WTC11 (cell line): ENCODE data around the gene MPHOSPH6. TPM values are rescaled to one million over a fixed set of nuclear protein-coding genes. Genes with fewer than 3 reads are reported as not detected.

Experiments
- ATAC-seq: fragments of 200-7000 bp; cut with Tn5 transposase; 2 replicates; pipeline ENCODE4 v1.10.0; 2021; ENCODE audit warnings: mild to moderate bottlenecking, moderate library complexity
- CTCF ChIA-PET: fragments of 300-600 bp; sonication (Branson Sonifier 250); formaldehyde crosslinking; loops from one replicate; lab custom pipeline; 2021; ENCODE audit warnings: antibody characterized with exemption; lab: Charles Lee
- POLR2A ChIA-PET: fragments of 350-600 bp; sonication (Branson Sonifier 250); formaldehyde crosslinking; loops from one replicate; lab custom pipeline; 2021; ENCODE audit warnings: antibody characterized with exemption; lab: Charles Lee
- DNase-seq: peaks from one replicate; pipeline ENCODE4 v3.0.0; 2021; ENCODE audit warnings: low spot score
- H3K27ac Mint-ChIP-seq: 2 replicates; pipeline ENCODE4 v1.8.0; 2021; ENCODE audit warnings: mixed read lengths
- H3K27me3 Mint-ChIP-seq: 2 replicates; pipeline ENCODE4 v1.8.0; 2021; ENCODE audit warnings: low read depth, mild to moderate bottlenecking, moderate library complexity, mixed read lengths
- H3K36me3 Mint-ChIP-seq: 2 replicates; pipeline ENCODE4 v1.8.0; 2021; ENCODE audit warnings: mixed read lengths
- H3K4me1 Mint-ChIP-seq: 2 replicates; pipeline ENCODE4 v1.8.0; 2022; ENCODE audit warnings: mixed read lengths
- H3K4me3 Mint-ChIP-seq: 2 replicates; pipeline ENCODE4 v1.8.0; 2021; ENCODE audit warnings: mild to moderate bottlenecking, moderate library complexity, mixed read lengths
- H3K9me3 Mint-ChIP-seq: 2 replicates; pipeline ENCODE4 v1.8.0; 2021; ENCODE audit warnings: mixed read lengths
- AR ChIP-seq: fragments of 250-450 bp; sonication (Bioruptor Pico); IDR thresholded peaks from 2 replicates; pipeline ENCODE4 v1.9.0; 2021; ENCODE audit warnings: mild to moderate bottlenecking
- CREM ChIP-seq: sonication (generic); formaldehyde crosslinking; IDR thresholded peaks from 2 replicates; pipeline ENCODE4 v1.8.1; 2022; ENCODE audit warnings: mild to moderate bottlenecking, missing genetic modification reagents, moderate library complexity
- EMX1 ChIP-seq: fragments of 250-450 bp; sonication (Bioruptor Pico); IDR thresholded peaks from 2 replicates; pipeline ENCODE4 v1.8.0; 2021; ENCODE audit warnings: mild to moderate bottlenecking
- ERG ChIP-seq: fragments of 250-450 bp; sonication (Bioruptor Pico); IDR thresholded peaks from 2 replicates; pipeline ENCODE4 v1.8.0; 2021; ENCODE audit warnings: mild to moderate bottlenecking
- FOXJ3 ChIP-seq: sonication (generic); formaldehyde crosslinking; IDR thresholded peaks from 2 replicates; pipeline ENCODE4 v1.9.0; 2021; ENCODE audit warnings: missing genetic modification reagents, mild to moderate bottlenecking, borderline replicate concordance
- FOXP4 ChIP-seq: sonication (generic); formaldehyde crosslinking; IDR thresholded peaks from 2 replicates; pipeline ENCODE4 v1.8.0; 2022; ENCODE audit warnings: mild to moderate bottlenecking, missing genetic modification reagents
- GRHL2 ChIP-seq: fragments of 250-450 bp; sonication (Bioruptor Pico); IDR thresholded peaks from 2 replicates; pipeline ENCODE4 v1.8.0; 2022; ENCODE audit warnings: mild to moderate bottlenecking, moderate library complexity; ENCODE audit not compliant: insufficient replicate concordance, severe bottlenecking
- IRF2 ChIP-seq: sonication (generic); formaldehyde crosslinking; IDR thresholded peaks from 2 replicates; pipeline ENCODE4 v1.8.0; 2022; ENCODE audit warnings: low read depth, missing genetic modification reagents, borderline replicate concordance
- JAZF1 ChIP-seq: fragments of 250-450 bp; sonication (Bioruptor Pico); IDR thresholded peaks from 2 replicates; pipeline ENCODE4 v1.9.0; 2021; ENCODE audit warnings: moderate library complexity, mild to moderate bottlenecking, inconsistent platforms
- MYBL2 ChIP-seq: sonication (generic); formaldehyde crosslinking; IDR thresholded peaks from 2 replicates; pipeline ENCODE4 v1.8.1; 2023; ENCODE audit warnings: mild to moderate bottlenecking, moderate library complexity, missing genetic modification reagents
- NFE2L1 ChIP-seq: sonication (generic); formaldehyde crosslinking; IDR thresholded peaks from 2 replicates; pipeline ENCODE4 v1.8.1; 2023; ENCODE audit warnings: missing genetic modification reagents
- PRDM15 ChIP-seq: sonication (generic); formaldehyde crosslinking; IDR thresholded peaks from 2 replicates; pipeline ENCODE4 v1.8.0; 2022; ENCODE audit warnings: missing genetic modification reagents
- STAT6 ChIP-seq: sonication (generic); formaldehyde crosslinking; conservative IDR thresholded peaks from 2 replicates; pipeline ENCODE4 v1.8.1; 2023; ENCODE audit warnings: mild to moderate bottlenecking, low read depth, missing genetic modification reagents, moderate library complexity
- TCF7 ChIP-seq: sonication (generic); formaldehyde crosslinking; IDR thresholded peaks from 2 replicates; pipeline ENCODE4 v1.8.0; 2022; ENCODE audit warnings: mild to moderate bottlenecking, low read depth, missing genetic modification reagents, moderate library complexity
- USF2 ChIP-seq: sonication (generic); formaldehyde crosslinking; IDR thresholded peaks from 2 replicates; pipeline ENCODE4 v1.8.1; 2023; ENCODE audit warnings: mild to moderate bottlenecking, missing genetic modification reagents, moderate library complexity
- total RNA-seq: library from RNA; stranded (reverse); gene quantifications from 3 replicates; pipeline ENCODE4 v1.2.3, GENCODE V29; 2021

Gene MPHOSPH6
- total RNA-seq, 1 experiment from 2014 or later = 30.8 TPM

- TF ChIP-seq PRDM15 (CRISPR knock-in tag) = no peak
- no peak for TF ChIP-seq ERG
- no peak for TF ChIP-seq FOXJ3 (CRISPR knock-in tag)
- no peak for TF ChIP-seq USF2 (CRISPR knock-in tag)
- TF ChIP-seq NFE2L1 (CRISPR knock-in tag) = no peak
- no peak for TF ChIP-seq AR
- TF ChIP-seq IRF2 (CRISPR knock-in tag) = no peak
- TF ChIP-seq STAT6 (CRISPR knock-in tag) = no peak
- no peak for TF ChIP-seq JAZF1 (CRISPR knock-in tag)
- no peak for TF ChIP-seq CREM
- no peak for TF ChIP-seq TCF7 (CRISPR knock-in tag)
- TF ChIP-seq GRHL2 (CRISPR knock-in tag) = no peak
- no peak for TF ChIP-seq EMX1
- no peak for TF ChIP-seq MYBL2 (CRISPR knock-in tag)
- TF ChIP-seq FOXP4 (CRISPR knock-in tag) = no peak
- Mint-ChIP-seq H3K27me3 (peaks cover 23% of the 10 kb centered on the region), H3K9me3 (no peaks in the 10 kb centered on the region), H3K27ac (no peak overlapping the region), H3K36me3 (no peaks in the 10 kb centered on the region), H3K4me1 (no peaks in the 10 kb centered on the region), H3K4me3 (no peak overlapping the region)
- DNase-seq = no peak
- CTCF ChIA-PET = no interaction called here
- no peak for ATAC-seq
- POLR2A ChIA-PET = no interaction called here
Observed at GRCh38 chr16:82175627-82176026, 5.6 kb upstream of the MPHOSPH6 start.
